ENCODE measurements around the gene MAPK11.
"Not testable (repeated sequence)": the region's sequence is repeated elsewhere in the genome, so short reads cannot be mapped to it uniquely, and the experiment has no call there.

MAPK11 gene

DNA sequence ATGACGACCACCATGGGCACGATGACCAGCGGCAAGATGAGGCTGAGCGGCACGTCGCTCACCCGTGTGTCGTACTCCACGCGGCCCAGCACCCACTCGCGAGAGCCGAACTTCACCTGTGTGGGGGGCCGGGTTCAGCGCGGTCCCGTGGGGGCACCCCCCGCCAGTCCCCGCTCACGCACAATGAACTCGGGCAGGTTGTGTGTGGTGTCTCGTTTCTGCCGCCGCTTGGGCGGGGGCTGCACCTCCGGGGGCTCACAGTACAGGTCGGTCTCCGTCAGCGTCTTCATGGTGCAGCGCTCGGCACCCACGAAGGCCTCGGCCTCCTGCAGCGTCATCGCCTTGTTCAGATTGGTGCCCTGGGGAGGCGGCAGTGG is 11.2 kb upstream of the MAPK11 start:
- H3K4me3 ChIP-seq = no peak overlapping the region
- H3K27ac ChIP-seq = peak overlapping the region in 6 of 21 experiments; percentile 65 to 81 (median 72)

DNA sequence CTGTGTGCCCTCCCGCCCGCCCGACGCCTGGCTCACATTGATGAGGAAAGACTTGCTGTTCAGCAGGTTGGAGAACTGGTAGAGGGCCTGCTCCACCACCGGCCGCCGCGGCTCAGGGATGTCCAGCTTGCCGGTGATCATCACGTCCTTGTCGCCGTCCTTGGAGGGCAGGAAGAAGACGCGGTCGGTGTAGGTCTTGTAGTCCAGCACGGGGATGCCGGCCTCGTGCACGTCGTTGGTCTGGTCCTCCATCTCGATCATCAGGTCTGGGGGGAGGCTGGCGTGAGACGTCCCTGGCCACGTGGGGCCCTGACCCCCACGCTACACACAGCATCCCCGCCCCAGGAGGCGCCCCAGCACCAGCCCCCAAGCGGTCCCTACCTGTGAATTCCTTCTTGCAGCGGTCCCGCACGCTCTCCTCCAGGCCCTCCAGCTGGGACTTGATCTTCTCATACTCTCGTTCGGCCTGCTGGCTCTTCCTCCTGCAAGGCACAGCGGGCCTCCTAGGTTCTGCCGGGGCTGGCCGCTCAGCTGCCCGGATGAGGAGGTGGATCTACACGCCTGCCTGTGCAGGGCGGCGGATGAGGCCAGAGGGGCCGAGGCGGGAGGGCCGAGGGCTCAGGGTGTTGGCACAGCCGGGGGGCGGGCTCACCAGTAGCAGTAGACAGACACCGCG is 10.7 kb upstream of the MAPK11 start:
- peak overlapping the region in 1 of 21 experiments; percentile 72 for H3K27ac ChIP-seq

DNA sequence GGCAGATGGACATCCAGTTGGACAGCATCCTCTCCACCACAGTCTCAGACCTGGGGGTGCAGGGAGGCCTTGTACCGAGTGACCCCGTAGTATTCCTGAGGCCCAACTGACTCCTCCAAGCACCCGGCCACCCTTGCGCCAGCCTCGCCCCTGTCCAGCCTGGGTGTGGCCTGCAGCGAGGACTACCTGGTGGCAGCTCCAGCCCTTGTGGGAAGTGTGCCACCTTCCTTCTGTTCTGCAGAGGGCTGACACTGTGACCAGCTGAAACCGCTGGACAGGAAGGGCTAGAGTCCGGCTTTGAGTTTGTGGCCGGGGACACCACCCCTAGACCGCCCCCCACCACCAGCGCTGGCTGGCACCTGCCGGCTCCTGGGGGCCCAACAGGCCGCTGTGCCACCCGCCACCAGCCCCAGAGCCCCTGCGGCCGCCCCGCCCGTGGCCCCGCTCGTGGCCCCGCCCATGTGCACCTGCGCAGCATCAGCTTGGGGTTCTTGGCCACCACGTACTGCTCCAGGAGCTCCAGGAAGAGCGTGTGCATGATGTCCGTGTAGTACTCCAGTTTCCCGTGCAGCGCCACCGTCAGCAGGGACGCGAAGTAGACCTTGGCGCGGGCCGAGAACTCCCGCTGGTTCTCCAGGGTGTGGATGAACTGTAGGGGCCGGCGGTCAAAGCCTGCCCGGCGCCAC is 10.0 kb upstream of the MAPK11 start:
- Histone ChIP-seq H3K27ac (peak overlapping the region in 2 of 21 experiments; percentile 8 to 11), H3K4me3 (no peak overlapping the region)

More for the DNA sequence above, 10.7 kb upstream of the MAPK11 start:
- no peak overlapping the region for H3K4me3 ChIP-seq

DNA sequence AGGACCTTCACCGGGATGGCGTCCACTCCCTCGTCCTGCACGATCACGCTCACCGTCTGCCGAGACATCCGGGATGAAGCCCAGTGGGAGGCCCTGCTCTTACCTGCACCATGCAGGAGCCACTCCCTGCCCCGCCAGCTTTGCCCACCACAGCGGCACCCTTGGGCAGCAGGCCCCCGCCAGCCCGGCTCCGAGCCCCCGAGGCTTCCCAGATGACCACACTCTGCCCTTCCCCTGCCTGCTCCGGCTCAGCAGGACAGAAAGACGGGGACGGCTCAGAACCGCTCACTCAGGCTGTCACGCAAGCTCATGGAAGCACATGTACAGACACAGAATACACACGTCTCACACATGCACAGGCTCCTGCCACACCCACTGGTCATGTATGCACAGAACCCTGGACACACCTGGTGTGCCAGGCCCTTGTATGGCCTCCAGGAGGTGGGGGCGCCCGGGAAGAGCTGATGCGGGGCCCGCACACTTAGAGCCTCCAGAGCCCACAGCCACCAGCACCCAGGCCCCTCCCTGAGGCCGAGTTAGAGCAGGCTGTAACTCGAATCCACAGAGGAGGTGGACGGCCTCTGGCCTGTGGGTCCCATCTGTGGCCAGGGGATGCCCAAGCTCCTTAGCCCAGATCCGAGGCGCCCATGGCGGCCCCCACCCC is 8.9 kb upstream of the MAPK11 start:
- Histone ChIP-seq H3K27ac (peak overlapping the region in 2 of 21 experiments; percentile 8 to 11), H3K4me3 (no peak overlapping the region)

DNA sequence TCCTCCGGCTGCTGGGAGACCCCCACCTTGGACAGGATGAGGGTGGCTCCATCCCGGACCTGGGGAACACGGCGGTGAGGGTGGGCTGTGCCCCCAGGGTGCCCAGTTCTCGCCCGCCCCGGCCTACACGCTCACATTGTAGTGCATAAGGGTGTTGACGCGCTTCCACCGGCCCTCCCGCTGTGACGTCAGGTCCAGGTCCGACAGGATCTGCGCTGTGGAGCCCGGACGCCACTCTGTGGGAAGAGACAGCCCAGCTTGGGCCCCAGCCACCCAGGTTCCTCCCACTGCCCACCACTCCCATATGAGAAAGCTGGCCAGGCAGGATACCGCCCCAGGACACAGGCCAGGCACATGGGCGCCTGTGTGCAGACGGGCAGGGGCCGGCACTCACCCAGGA is 8.3 kb upstream of the MAPK11 start:
- Histone ChIP-seq H3K27ac (no peak overlapping the region), H3K4me3 (no peak overlapping the region)

DNA sequence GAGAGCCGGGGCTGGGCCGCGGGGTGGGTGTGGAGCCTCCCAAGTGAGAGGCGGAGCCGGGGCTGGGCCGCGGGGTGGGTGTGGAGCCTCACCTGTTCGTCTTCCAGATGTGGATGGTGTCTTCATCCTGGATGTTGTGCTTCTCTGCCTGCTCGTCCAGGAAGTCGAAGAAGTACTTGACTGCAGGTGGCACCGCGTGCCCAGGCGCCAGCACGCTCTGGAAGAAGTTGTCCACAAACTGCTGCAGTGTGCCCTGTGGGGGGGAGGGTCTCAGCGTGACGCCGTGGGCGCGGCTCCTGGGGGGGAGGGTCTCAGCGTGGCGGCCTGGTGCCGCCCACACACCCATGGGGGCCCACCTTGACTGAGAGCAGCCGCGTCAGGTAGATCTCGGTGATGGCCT is 7.6 kb upstream of the MAPK11 start:
- H3K4me3 ChIP-seq = no peak overlapping the region
- peak overlapping the region in 1 of 21 experiments; percentile 2 for H3K27ac ChIP-seq

DNA sequence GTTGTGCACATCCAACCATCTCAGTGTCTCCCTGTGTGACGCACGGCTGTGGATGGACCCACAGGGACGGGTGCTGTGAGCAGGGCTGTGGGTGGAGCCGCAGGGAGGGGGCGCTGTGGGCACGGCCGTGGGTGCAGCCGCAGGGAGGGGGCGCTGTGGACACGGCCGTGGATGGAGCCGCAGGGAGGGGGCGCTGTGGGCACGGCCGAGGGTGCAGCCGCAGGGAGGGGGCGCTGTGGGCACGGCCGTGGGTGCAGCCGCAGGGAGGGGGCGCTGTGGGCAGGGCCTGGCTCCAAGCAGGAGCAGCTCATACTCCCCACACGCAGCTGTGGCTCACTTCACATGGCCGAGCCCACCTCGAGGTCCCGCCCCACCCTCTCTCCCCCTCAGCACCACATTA is 6.0 kb upstream of the MAPK11 start:
- Histone ChIP-seq H3K4me3 (no peak overlapping the region), H3K27ac (peak overlapping the region in 1 of 21 experiments; percentile 6)

DNA sequence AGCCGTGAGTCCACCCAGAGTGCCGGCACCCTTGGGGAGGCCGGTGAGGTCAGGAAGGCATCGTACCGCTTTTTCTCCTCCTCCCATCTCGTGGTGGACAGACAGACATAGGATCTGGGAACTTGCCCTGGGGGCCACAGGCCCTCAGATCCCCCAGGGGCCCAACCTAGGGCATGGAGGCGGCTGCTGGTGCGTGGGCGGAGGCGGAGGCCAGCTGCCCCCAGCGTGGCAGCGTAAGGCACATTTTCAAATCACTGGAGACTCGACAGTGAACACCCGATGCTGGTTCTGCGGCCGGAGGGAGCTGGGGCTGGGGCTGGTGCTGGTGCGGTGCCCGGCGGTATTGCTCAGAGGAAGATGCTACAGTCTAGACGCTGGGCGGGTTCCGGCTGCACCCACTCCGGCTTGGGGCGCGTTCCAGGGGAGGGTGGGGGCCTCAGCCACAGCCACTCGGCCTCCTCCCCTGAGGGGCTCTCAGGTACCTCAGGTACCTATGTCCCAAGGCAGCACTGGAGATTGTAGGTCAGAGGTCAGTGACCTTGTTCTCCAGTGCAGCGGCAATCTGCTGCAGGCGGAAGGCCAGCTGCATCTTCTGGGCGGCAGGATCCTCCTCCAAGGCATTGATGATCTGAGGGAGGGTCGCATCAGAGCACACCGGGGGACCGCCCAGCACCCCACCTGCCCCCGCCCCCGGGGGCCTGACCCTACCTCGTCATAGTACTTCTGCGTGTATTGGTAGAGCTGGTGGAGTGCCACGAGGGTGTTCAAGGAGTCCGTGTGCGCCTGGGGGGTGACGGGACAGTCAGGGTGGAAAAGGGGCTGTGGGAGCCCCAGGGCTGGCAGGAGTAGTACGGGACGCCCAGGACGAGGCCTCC is 5.2 kb upstream of the MAPK11 start:
- Histone ChIP-seq H3K4me3 (no peak overlapping the region), H3K27ac (no peak overlapping the region)

DNA sequence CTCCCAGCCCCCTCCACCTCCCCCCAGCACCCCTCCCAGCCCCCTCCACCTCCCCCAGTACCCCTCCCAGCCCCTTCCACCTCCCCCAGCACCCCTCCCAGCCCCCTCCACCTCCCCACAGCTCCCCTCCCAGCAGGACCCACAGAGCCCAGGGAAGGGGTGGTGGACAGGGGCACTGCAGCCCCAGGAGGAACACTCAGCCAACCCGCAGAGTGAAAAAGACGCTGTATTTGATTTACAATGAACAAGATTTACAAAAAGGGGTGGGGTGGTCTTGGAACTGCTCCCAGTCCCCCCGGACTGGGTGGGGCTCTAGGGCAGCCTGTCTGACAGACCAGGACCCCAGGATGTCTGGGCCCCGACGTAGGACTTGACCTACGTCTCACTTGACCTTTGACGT is 4.6 kb upstream of the MAPK11 start:
- no peak overlapping the region for H3K27ac ChIP-seq

DNA sequence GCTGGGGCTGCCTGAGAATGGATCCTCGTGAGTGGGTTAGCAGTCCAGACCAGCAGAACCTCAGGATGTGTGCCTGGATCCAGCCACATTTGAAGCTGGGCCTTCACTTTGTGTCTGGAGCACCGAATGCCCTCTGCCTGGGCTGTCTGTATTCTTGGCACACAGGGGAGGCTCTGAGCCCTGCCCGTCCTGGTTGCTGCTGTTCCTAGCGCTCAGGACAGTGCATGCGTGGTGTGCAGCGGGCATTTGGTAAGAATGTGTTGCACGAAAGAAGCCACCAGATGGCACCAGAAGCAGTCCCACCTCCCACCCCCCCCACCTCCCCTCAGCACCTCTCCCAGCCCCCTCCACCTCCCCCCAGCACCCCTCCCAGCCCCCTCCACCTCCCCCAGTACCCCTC is 4.1 kb upstream of the MAPK11 start:
- no peak overlapping the region for H3K27ac ChIP-seq

More for the DNA sequence above, 4.6 kb upstream of the MAPK11 start:
- H3K4me3 ChIP-seq = no peak overlapping the region

DNA sequence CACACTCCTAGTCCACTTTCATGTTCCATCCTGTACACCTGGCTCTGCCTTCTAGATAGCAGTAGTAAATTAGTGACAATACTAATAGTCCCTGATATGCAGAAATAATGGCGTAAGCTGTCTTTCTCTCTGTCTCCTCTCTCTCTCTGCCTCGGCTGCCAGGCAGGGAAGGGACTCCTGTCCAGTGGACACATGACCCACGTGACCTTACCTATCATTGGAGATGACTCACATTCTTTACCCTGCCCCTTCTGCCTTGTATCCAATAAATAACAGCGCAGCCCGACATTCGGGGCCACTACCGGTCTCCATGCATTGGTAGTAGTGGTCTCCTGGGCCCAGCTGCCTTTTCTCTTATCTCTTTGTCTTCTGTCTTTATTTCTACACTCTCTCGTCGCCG is 3.6 kb upstream of the MAPK11 start:
- H3K4me3 ChIP-seq, H3K27ac ChIP-seq: not testable (repeated sequence)

More for the DNA sequence above, 4.1 kb upstream of the MAPK11 start:
- no peak overlapping the region for H3K4me3 ChIP-seq

DNA sequence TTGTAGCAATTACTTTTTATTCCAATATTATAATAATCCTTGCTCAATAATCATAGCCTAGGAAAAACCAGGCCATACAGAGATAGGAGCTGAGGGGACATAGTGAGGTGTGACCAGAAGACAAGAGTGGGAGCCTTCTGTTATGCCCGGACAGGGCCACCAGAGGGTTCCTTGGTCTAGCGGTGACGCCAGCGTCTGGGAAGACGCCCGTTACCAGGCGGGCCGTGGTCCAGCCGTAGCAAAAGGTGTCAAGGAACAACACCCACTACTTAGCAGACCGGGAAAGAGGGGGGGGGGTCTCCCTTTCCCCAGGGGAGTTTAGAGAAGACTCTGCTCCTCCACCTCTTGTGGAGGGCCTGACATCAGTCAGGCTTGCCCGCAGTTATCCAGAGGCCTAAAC is 3.2 kb upstream of the MAPK11 start:
- not testable (repeated sequence) for H3K4me3 ChIP-seq, H3K27ac ChIP-seq

DNA sequence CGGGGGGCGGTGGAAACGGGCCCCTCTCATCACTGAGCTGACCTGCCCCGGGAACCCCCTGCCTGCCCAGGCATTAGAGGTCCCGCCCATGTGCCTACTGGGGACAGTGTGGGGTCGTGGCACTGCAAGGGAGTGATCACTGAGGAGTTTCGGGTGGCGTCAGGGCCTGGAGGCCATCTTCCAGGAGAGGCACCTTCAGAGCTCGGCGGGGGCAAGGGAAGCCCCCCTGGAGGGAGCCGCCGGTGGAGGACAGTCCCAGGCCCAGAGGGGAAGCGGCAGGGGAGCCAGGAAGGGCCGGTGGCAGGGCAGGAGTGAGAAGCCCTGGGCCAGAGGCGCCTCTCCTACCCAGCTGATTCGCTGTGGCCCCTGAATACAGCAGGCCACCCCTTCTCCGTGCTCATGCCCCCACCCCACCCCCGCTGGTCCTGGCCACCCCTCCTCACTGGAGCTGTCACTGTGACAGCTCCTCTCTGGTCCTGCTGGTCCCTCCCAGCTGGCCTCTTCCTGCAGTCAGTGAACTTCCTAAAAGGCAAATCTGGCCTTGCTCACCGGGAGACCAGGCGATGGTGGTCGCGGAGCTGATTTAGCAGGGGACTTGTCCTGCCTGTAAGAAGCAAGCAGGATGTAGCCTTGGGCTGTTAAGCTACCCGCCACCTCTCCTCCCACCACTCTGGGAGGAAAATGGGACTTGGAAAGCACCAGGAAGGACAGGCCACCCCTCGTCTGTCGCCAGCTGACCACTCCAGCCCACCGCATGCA is 2.0 kb upstream of the MAPK11 start:
- Histone ChIP-seq H3K27ac (peak overlapping the region in 7 of 21 experiments; percentile 14 to 65 (median 49)), H3K4me3 (peak overlapping the region; percentile 37 to 58 (median 49))

DNA sequence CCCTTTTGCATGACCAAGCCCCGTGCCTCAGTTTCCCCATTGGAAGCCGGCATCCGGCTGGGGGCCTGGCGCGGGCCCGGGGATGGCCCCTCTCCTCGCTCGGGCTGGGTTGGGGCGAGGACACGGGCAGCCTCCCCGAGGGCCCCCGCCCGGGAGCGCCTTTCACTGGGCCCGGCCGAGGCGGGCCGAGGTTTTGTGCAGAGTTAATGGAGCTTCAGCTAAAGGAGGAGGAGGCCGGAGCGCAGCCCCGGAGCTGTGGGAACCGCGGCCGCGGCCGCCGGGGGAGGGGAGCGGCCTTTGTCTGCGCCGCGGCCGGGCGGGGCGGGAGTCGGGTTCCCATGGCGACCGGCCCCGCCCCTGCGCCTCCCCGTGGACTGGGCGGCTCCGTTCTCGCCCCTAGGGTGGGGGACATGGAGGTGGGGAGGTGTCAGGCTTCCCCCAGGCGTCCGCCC is 1.4 kb upstream of the MAPK11 start:
- Histone ChIP-seq H3K27ac (peak overlapping the region in 9 of 21 experiments; percentile 13 to 65 (median 49)), H3K4me3 (peak overlapping the region; percentile 37 to 58 (median 49))

DNA sequence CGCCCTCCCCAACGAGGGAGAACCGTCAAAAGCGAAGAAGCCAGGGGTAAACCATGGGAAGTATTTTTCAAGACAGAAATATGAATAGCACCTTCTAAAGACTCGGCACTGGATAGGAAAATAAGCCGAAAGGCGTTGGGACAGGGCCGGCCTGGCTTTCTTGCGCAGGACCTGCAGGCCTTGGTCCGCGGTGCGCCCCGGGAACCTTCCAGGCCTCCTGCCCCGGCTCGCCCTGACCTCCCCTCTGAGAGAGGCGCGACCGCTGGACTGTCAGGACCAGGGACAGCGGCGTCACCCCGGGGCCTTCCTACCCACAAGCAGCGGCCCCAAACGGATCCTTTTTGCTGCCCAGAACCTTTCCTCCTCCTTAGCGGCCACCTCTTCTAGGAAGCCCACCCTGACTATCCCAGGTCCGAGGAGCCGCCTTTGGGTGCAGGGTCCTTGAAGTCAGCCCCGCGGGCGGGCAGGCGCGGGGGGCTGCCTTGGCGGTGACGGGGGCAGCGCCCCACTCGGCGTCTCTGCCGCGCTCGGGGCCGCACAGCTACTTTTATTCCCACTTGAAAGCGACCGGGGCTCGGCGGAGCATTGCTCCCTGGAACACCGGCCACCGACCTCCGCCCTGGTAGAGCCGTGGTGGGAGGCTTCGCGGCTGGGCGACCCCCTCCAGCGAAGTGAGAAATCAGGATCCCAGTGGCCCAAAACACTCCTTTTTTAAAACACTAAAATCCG is 650 bp upstream of the MAPK11 start:
- H3K4me3 ChIP-seq = peak overlapping the region; percentile 37 to 58 (median 49)
- H3K27ac ChIP-seq = peak overlapping the region in 18 of 21 experiments; percentile 13 to 81 (median 50)

DNA sequence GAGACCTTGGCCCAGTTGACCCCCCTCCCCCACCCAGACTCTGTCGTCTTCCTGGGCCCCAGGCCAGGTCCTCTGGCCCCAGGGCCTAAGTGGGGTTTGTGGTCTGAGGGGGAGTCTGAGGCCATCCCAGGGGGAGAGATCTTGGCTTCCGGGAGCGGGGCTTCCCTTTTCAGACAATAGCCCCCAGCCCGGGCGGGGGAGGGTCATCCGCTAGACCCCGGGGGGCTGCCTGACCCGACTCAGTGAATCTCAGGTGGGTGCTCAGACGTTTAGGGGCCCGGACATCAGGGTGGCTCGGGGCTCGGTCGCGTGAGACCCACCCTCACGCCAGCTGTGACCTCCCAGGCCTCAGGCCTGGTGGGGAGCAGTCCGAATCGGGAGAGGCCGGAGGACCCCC is 609 bp downstream of the MAPK11 start:
- Histone ChIP-seq H3K27ac (peak overlapping the region in 15 of 21 experiments; percentile 3 to 81 (median 65)), H3K4me3 (peak overlapping the region; percentile 37 to 58 (median 49))

DNA sequence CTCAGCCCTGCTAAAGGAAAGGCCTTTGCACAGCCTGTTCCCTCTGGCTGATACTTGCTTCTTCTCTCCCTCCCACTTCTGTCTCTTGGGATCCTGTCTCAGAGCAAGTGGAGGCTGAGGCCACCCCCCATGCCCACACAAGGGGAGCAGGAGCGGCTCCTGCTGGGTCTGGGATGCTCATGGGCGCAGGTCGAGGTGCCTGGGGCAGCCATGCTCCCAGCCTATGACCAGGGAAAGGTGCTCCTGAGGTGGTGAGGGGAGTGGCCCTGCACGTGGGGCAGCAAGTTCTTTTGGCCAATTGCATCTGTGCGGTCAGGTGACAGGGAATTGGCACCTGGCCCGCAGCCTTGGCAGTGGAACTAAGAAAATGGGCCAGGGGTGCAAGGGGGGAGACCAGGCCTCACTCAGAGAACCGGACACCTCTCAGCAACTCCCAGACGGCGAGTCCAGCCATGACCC is 1.5 kb downstream of the MAPK11 start:
- H3K27ac ChIP-seq = peak overlapping the region in 1 of 21 experiments; percentile 10

More for the DNA sequence above, 1.5 kb downstream of the MAPK11 start:
- H3K4me3 ChIP-seq = no peak overlapping the region

Data from skin epidermis (tissue), 12 donors.